Esophagus squamous epithelium (tissue), 5 donors: ENCODE results near the gene LTBR. TPM values are rescaled to one million over a fixed set of nuclear protein-coding genes. Genes with fewer than 3 reads are reported as not detected.
A peak's percentile ranks its signal among the peaks of the same experiment; 100 is the strongest.

Source experiments
- DNase-seq: peaks from one replicate; lab custom pipeline; 2025; lab: John Stamatoyannopoulos, UW
- H3K27ac ChIP-seq, 4 donors: fragments of 200-600 bp; sonication (generic); one replicate each; pipeline ENCODE4 v1.5.1; 2016 to 2019; ENCODE audit warnings: mild to moderate bottlenecking in 1 of 4
- H3K27me3 ChIP-seq, 4 donors: fragments of 200-600 bp; sonication (generic); 1 replicate in 3 of 4; 2 replicates in 1 of 4; pipeline versions ENCODE4 v1.5.1 to v1.6.0; 2017 to 2021; ENCODE audit warnings: antibody characterized with exemption in 1 of 4
- H3K36me3 ChIP-seq, 3 donors: fragments of 200-600 bp; sonication (generic); one replicate each; pipeline ENCODE4 v1.5.1; 2016 to 2019
- H3K4me1 ChIP-seq, 3 donors: fragments of 200-600 bp; sonication (generic); one replicate each; pipeline ENCODE4 v1.5.1; 2017 to 2019
- H3K4me3 ChIP-seq, 4 donors: fragments of 200-600 bp; sonication (generic); 1 replicate in 3 of 4; 2 replicates in 1 of 4; pipeline ENCODE4 v1.5.1; 2016 to 2019; ENCODE audit warnings: mild to moderate bottlenecking in 2 of 4, moderate library complexity in 1 of 4
- H3K9me3 ChIP-seq, 3 donors: fragments of 200-600 bp; sonication (generic); one replicate each; pipeline ENCODE4 v1.5.1; 2016 to 2019
- POLR2A ChIP-seq, 4 donors: fragments of 450-650 bp; IDR thresholded peaks; one replicate each; pipeline ENCODE4 v1.6.1; 2017; ENCODE audit warnings: antibody characterized with exemption in 4 of 4, mild to moderate bottlenecking in 4 of 4, moderate library complexity in 3 of 4
- WGBS, 2 donors: methylation state at CpG; one replicate each; pipeline ENCODE4 v1.1.5; 2018; 5-methylcytosine and 5-hydroxymethylcytosine counted together
- intact Hi-C: fragments of 100-400 bp; cut with DNase I; formaldehyde crosslinking; loops from one replicate; pipeline ENCODE4 v1.15.0; 2022
- total RNA-seq, 4 donors: library from RNA; depleted of rRNA; stranded (reverse); fragments of >200 nt; gene quantifications; one replicate each; pipeline ENCODE4 v1.1.0, GENCODE V29; 2016
- TF ChIP-seq, protein P1 (sequence below), 6 experiments: fragments of 450-650 bp in 4 of 6; fragments of 200-600 bp in 2 of 6; sonication (generic) in 2 of 6; IDR thresholded peaks; one replicate each; pipeline ENCODE4 v1.5.1; 2016 to 2019; ENCODE audit warnings: antibody characterized with exemption in 6 of 6, mild to moderate bottlenecking in 4 of 6, moderate library complexity in 4 of 6
- donor health status: DM: yes; HTN: yes; CAD: no.

The LTBR gene
- total RNA-seq, 4 donors from 2014 or later, result 98.2 to 171 (median 136) TPM

DNA sequence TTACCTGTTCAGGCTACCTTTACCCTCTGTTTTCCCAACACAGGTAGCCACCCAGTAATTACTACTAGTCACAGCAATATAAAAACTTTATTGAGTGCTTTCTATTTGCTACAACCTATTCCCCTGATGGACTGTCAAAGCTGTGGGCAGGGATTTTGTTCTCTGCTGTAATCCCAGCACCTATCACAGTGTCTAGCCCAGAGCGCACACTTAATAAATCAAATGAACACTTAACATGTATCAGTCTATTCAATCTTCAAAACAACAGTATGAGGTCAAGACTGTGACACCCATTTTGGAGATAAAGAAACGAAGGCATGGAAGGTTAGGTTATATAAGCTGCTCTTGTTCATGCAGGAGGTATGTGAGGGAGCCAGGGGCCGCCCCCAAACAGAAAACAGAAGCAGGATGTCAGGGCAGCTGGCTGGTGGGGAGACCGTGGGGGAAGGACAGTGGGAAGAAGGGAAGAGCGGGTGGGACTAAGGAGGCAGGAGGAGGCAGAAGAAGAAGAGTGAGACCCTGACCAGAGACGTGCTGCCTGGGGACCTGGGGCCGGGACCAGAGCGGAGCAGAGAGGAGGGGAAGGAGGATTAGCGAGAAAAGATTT, 43.8 kb upstream of the LTBR start:
- TF ChIP-seq, protein P1, sequence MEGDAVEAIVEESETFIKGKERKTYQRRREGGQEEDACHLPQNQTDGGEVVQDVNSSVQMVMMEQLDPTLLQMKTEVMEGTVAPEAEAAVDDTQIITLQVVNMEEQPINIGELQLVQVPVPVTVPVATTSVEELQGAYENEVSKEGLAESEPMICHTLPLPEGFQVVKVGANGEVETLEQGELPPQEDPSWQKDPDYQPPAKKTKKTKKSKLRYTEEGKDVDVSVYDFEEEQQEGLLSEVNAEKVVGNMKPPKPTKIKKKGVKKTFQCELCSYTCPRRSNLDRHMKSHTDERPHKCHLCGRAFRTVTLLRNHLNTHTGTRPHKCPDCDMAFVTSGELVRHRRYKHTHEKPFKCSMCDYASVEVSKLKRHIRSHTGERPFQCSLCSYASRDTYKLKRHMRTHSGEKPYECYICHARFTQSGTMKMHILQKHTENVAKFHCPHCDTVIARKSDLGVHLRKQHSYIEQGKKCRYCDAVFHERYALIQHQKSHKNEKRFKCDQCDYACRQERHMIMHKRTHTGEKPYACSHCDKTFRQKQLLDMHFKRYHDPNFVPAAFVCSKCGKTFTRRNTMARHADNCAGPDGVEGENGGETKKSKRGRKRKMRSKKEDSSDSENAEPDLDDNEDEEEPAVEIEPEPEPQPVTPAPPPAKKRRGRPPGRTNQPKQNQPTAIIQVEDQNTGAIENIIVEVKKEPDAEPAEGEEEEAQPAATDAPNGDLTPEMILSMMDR (IDR thresholded peaks at IDR 0.05), result no peak
- TF ChIP-seq POLR2A (IDR thresholded peaks at IDR 0.05), result peak in 2 of 4 donors; percentile 15 to 51
- WGBS, 2 donors, result 0 to 6% methylated on average over 9 of the region's 9 CpGs
- Histone ChIP-seq H3K36me3 (peaks cover 0 to under 1% (median 0%) of the 10 kb centered on the region in 3 donors), H3K27ac (peak overlapping the region; percentile 95 to 100 (median 96)), H3K27me3 (no peaks in the 10 kb centered on the region), H3K9me3 (no peaks in the 10 kb centered on the region), H3K4me1 (peaks cover 61 to 84% (median 61%) of the 10 kb centered on the region in 3 donors), H3K4me3 (peak overlapping the region; percentile 62 to 96 (median 81))
- DNase-seq, result no peak
- intact Hi-C loops, result no loop called here

DNA sequence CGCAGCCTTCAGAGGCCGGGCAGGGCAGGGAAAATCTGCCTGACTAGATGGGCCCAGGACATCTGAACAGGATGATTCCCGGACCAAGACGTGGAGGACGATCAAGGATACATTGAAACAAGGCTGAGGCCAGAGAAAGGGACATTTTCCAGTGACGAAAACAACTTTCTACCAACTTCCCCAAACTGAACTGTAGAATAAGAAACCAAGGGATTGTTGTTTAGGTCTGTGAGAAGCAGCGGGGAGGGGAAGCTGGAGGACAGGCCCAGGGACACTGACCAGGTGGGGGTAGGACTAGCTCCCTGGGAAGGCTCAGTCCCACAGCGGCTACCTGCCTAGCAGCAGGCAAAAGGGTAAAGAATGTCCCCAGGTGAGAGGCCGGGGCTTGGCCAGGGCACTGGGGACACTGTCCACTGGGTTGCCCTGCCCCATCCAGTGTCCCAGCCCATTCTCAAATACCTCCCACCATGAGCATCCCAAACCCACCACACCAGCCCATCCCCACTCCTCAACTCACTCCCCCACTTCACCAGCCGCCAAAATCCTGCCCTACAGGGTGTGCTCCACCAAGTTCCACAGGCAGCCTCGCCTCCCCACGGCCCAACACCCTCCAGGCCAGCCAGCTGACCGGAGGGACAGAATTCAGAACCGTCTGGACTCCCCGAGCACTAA, 43.1 kb upstream of the LTBR start:
- Histone ChIP-seq H3K27ac (peak overlapping the region; percentile 95 to 100 (median 96)), H3K36me3 (no peaks in the 10 kb centered on the region), H3K9me3 (no peaks in the 10 kb centered on the region), H3K4me3 (peak overlapping the region; percentile 62 to 96 (median 81)), H3K27me3 (no peaks in the 10 kb centered on the region), H3K4me1 (peaks cover 59 to 84% (median 61%) of the 10 kb centered on the region in 3 donors)
- intact Hi-C loops, result no loop called here
- no peak for DNase-seq
- 1 to 3% methylated on average over 14 to 15 of the region's 15 CpGs for WGBS, 2 donors
- TF ChIP-seq, protein P1 (IDR thresholded peaks at IDR 0.05), result no peak
- TF ChIP-seq POLR2A (IDR thresholded peaks at IDR 0.05), result peak in 1 of 4 donors; percentile 4

DNA sequence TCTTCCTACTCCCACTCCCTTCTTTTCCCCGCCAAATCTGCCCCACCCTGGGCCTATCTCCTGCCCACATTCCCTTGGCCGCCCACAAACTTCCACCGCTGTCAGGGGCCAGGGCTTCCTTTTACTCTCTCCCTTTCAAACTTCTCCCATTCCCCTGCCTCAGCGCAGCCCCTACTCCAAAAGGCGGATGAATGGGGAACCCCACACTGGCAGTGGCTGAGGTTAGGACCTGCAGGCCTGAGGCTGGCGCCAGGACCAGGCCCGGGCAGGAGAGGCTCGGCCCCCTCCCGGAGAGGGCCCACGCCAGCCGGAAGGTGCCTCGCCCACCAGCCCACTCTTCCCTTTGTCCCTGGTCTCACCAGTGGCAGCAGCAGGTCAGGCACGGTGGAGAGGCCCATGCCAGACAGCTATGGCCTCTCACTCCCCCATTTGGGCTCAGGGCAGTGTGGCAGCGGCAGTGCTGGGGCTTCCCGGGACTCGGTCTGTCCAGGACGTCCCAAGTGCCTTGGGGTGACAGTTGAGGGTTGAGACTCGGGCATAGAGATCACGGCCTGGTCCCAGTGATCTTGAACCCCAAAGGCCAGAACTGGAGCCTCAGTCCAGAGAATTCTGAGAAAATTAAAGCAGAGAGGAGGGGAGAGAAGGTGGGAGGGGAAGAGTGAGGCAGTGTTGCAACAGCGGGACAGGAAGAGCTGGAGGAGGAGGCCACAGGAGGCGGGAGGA, 42.4 kb upstream of the LTBR start, which contains the start of gene TNFRSF1A:
Gene TNFRSF1A, minus strand, starts transcription at position 660 of the 723 bp plus-strand sequence. Its CDS starts 262 bp downstream, at position 398.
- Histone ChIP-seq H3K27me3 (no peaks in the 10 kb centered on the region), H3K4me1 (peaks cover 57 to 84% (median 66%) of the 10 kb centered on the region in 3 donors), H3K27ac (peak within 1 kb of the TSS; percentile 95 to 100 (median 96)), H3K4me3 (peak within 1 kb of the TSS; percentile 62 to 96 (median 81)), H3K9me3 (no peaks in the 10 kb centered on the region), H3K36me3 (peaks cover 0 to 3% (median 0%) of the 10 kb centered on the region in 3 donors)
- intact Hi-C loops, result no loop called here
- 0% methylated on average over 5 to 8 of the region's 21 CpGs for WGBS, 2 donors
- no peak for DNase-seq
- TF ChIP-seq, protein P1 (IDR thresholded peaks at IDR 0.05), result no peak
- peak in 1 of 4 donors; percentile 78 for TF ChIP-seq POLR2A (IDR thresholded peaks at IDR 0.05)

DNA sequence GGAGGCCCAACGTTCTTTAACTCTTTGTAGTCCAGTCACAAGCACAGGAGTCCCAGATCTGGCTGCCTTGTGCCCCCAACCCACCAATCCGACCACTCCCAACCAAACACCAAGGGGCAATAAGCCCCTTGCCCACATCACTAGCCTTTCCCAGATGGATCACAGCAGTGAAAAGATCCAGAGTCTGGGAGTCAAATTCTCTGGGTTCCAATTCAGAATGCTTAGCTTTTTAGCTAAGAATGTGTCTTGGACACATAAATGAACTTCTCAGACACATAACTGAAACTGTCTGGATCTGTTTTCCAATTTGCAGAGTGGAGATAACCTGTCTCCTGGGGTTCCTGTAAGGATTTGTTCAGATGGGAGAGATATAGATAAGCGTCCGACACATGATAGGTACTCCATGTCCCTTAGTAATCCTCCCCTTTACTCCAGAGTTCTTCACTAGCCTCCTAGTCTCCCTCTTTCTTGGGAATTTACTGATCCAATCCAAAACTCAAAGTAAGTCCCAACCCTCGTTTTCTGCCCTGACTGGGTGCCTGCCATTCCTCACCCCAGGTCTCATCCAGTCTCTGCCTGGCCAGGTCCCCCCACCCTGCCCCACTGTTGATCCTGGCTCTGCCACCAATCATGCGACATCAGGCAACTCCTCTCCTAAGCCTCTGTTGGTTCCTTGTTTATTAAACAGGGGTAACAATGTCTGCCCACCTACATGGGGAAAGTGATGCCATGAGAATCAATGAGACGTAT, 41.6 kb upstream of the LTBR start:
- Histone ChIP-seq H3K27ac (peak overlapping the region; percentile 95 to 100 (median 96)), H3K4me1 (peaks cover 54 to 84% (median 66%) of the 10 kb centered on the region in 3 donors), H3K27me3 (no peaks in the 10 kb centered on the region), H3K4me3 (peak overlapping the region; percentile 62 to 96 (median 81)), H3K9me3 (no peaks in the 10 kb centered on the region), H3K36me3 (peaks cover 0 to 10% (median 0%) of the 10 kb centered on the region in 3 donors)
- intact Hi-C loops, result no loop called here
- 26 to 39% methylated on average over 7 of the region's 7 CpGs for WGBS, 2 donors
- TF ChIP-seq POLR2A (IDR thresholded peaks at IDR 0.05), result no peak
- TF ChIP-seq, protein P1 (IDR thresholded peaks at IDR 0.05), result no peak
- no peak for DNase-seq
